B cell (primary cell): ENCODE results near the gene CHCHD2. TPM values are rescaled to one million over a fixed set of nuclear protein-coding genes. Genes with fewer than 3 reads are reported as not detected.

ENCODE experiments used
- ATAC-seq: fragments of 200-7000 bp; cut with Tn5 transposase; one replicate; pipeline ENCODE4 v1.10.0; 2021; ENCODE audit warnings: low read depth, mild to moderate bottlenecking, moderate number of reproducible peaks, moderate library complexity
- CTCF ChIA-PET: fragments of 350-600 bp; sonication (Branson Sonifier 250); formaldehyde crosslinking; loops from one replicate; lab custom pipeline; 2021; ENCODE audit warnings: antibody characterized with exemption, inconsistent platforms; lab: Charles Lee
- POLR2A ChIA-PET: fragments of 350-600 bp; sonication (Branson Sonifier 250); formaldehyde crosslinking; loops from one replicate; lab custom pipeline; 2021; ENCODE audit warnings: antibody characterized with exemption; lab: Charles Lee
- DNase-seq: peaks from one replicate; pipeline ENCODE4 v3.0.0; 2013
- H2AFZ ChIP-seq: 2 replicates; pipeline ENCODE4 v1.6.1; 2012; ENCODE audit warnings: mild to moderate bottlenecking, low read depth, low read length; ENCODE audit not compliant: insufficient read depth, poor library complexity, severe bottlenecking
- H3K27ac ChIP-seq, 2 donors: 1 replicate in 1 of 2; 2 replicates in 1 of 2; pipeline ENCODE4 v1.5.1; 2012 to 2013; ENCODE audit warnings: low read length in 2 of 2, mild to moderate bottlenecking in 2 of 2, moderate library complexity in 1 of 2
- H3K27me3 ChIP-seq, 4 experiments: fragments of 200-600 bp in 1 of 4; sonication (generic) in 1 of 4; replicated peaks in 1 of 4; 1 replicate in 2 of 4; 2 replicates in 2 of 4; pipeline versions ENCODE4 v1.6.1 to v1.7.0; 2013 to 2016; ENCODE audit warnings: low read length in 3 of 4, mild to moderate bottlenecking in 2 of 4, mixed read lengths in 1 of 4, moderate library complexity in 1 of 4; ENCODE audit not compliant: insufficient read depth in 4 of 4, control insufficient read depth in 3 of 4; ENCODE audit errors: control extremely low read depth in 1 of 4
- H3K36me3 ChIP-seq, 2 experiments: replicated peaks in 1 of 2; 1 replicate in 1 of 2; 2 replicates in 1 of 2; pipeline versions ENCODE4 v1.6.1 to v1.7.1; 2013; ENCODE audit warnings: low read length in 1 of 2; ENCODE audit not compliant: insufficient read depth in 2 of 2, control insufficient read depth in 1 of 2; ENCODE audit errors: control extremely low read depth in 1 of 2, extremely low read depth in 1 of 2
- H3K4me1 ChIP-seq, 2 donors: fragments of 200-600 bp in 1 of 2; sonication (generic) in 1 of 2; 1 replicate in 1 of 2; 2 replicates in 1 of 2; pipeline versions ENCODE4 v1.5.1 to v1.6.1; 2013 to 2017; ENCODE audit warnings: low read length in 2 of 2; ENCODE audit not compliant: control insufficient read depth in 2 of 2, insufficient read depth in 2 of 2
- H3K4me2 ChIP-seq: replicated peaks from 2 replicates; pipeline ENCODE3; 2012; ENCODE audit warnings: mild to moderate bottlenecking, low read depth, low read length; ENCODE audit not compliant: poor library complexity, severe bottlenecking
- H3K4me3 ChIP-seq, 5 experiments: fragments of 200-600 bp in 1 of 5; sonication (generic) in 1 of 5; 1 replicate in 3 of 5; 2 replicates in 2 of 5; pipeline versions ENCODE4 v1.5.1 to v1.7.0; 2011 to 2016; ENCODE audit warnings: low read length in 4 of 5, mild to moderate bottlenecking in 4 of 5, low read depth in 2 of 5, control low read depth in 1 of 5, moderate library complexity in 1 of 5; ENCODE audit not compliant: insufficient read depth in 1 of 5; ENCODE audit errors: control extremely low read depth in 1 of 5, extremely low read depth in 1 of 5
- H3K79me2 ChIP-seq: fragments of 200-600 bp; sonication (generic); one replicate; pipeline ENCODE4 v1.6.0; 2016; ENCODE audit warnings: low read length; ENCODE audit not compliant: control insufficient read depth, insufficient read depth
- H3K9ac ChIP-seq: fragments of 200-600 bp; sonication (generic); 2 replicates; pipeline ENCODE4 v1.6.1; 2017; ENCODE audit warnings: mild to moderate bottlenecking, low read length, moderate library complexity
- H3K9me3 ChIP-seq, 3 donors: one replicate each; pipeline versions ENCODE4 v1.6.1 to v1.7.1; 2013; ENCODE audit warnings: low read length in 2 of 3; ENCODE audit not compliant: control insufficient read depth in 2 of 3, insufficient read depth in 1 of 3; ENCODE audit errors: control extremely low read depth in 1 of 3
- H4K20me1 ChIP-seq: 2 replicates; pipeline ENCODE4 v1.6.0; 2012; ENCODE audit warnings: mild to moderate bottlenecking, low read length; ENCODE audit not compliant: insufficient read depth, control insufficient read depth, poor library complexity, severe bottlenecking
- H3K27ac Mint-ChIP-seq: one replicate; pipeline ENCODE4 v1.8.0; 2021; ENCODE audit warnings: mixed read lengths
- H3K27me3 Mint-ChIP-seq: one replicate; pipeline ENCODE4 v1.8.0; 2021; ENCODE audit warnings: mixed read lengths
- H3K4me1 Mint-ChIP-seq: one replicate; pipeline ENCODE4 v1.8.0; 2021; ENCODE audit warnings: mixed read lengths
- H3K4me3 Mint-ChIP-seq: one replicate; pipeline ENCODE4 v1.8.0; 2021; ENCODE audit warnings: mixed read lengths
- H3K9me3 Mint-ChIP-seq: one replicate; pipeline ENCODE4 v1.8.0; 2022; ENCODE audit warnings: mixed read lengths; ENCODE audit not compliant: insufficient read depth
- CTCF ChIP-seq: fragments of 200-600 bp; IDR thresholded peaks from one replicate; pipeline ENCODE4 v1.8.0; 2022; ENCODE audit warnings: antibody characterized with exemption, mild to moderate bottlenecking
- EZH2 ChIP-seq: IDR thresholded peaks from 2 replicates; pipeline ENCODE4 v1.6.1; 2012; ENCODE audit warnings: borderline replicate concordance, low read depth, mild to moderate bottlenecking, moderate library complexity, low read length; ENCODE audit not compliant: insufficient read depth, poor library complexity, severe bottlenecking
- WGBS: methylation state at CpG from one replicate; pipeline ENCODE4 v1.1.5; 2013; ENCODE audit warnings: missing lambda C conversion rate; ENCODE audit not compliant: insufficient coverage; 5-methylcytosine and 5-hydroxymethylcytosine counted together
- intact Hi-C: fragments of 100-400 bp; cut with micrococcal nuclease; formaldehyde crosslinking; loops from one replicate; pipeline ENCODE4 v1.10.0; 2022
- polyA plus RNA-seq: library from polyadenylated mRNA; depleted of rRNA; stranded (reverse); fragments of >200 nt; gene quantifications from 2 replicates; pipeline ENCODE4 v1.2.3, GENCODE V29; 2012
- total RNA-seq, 2 donors: library from RNA; stranded (reverse); fragments of 120-200 nt in 1 of 2; gene quantifications; 1 replicate in 1 of 2; 2 replicates in 1 of 2; pipeline versions ENCODE4 v1.2.3 to v1.2.4, GENCODE V29; 2013 to 2022

Gene CHCHD2
- total and polyA plus RNA-seq, 2 donors (not counting 1 experiment from before 2014, with no cell fraction given) = 166 to 286 TPM

- Histone ChIP-seq H2AFZ (no peak overlapping the region), H4K20me1 (no peaks in the 10 kb centered on the region), H3K79me2 (no peaks in the 10 kb centered on the region), H3K4me2 (no peak overlapping the region), H3K9me3 (no peaks in the 10 kb centered on the region), H3K27ac (no peak overlapping the region), H3K36me3 (peaks cover 0 to 6% of the 10 kb centered on the region in 2 experiments), H3K4me3 (no peak overlapping the region), H3K4me1 (no peaks in the 10 kb centered on the region), H3K9ac (no peak overlapping the region), H3K27me3 (no peaks in the 10 kb centered on the region)
- ChIA-PET CTCF (no interaction called here), POLR2A (no interaction called here)
- 95% methylated on average over 7 of the region's 7 CpGs for WGBS
- Mint-ChIP-seq H3K9me3 (no peaks in the 10 kb centered on the region), H3K27me3 (no peaks in the 10 kb centered on the region), H3K27ac (no peak overlapping the region), H3K4me3 (no peak overlapping the region), H3K4me1 (no peaks in the 10 kb centered on the region)
- DNase-seq (no peak), ATAC-seq (no peak)
- TF ChIP-seq CTCF (no peak), EZH2 (no peak)
- intact Hi-C loops = no loop called here
Measured at GRCh38 chr7:56086761-56087160, 19.5 kb downstream of the CHCHD2 start.

GRCh38 chr7:56083150-56083785 is 23.0 kb downstream of the CHCHD2 start:
- no peaks in the 10 kb centered on the region for H3K4me1 ChIP-seq
- H3K4me3 ChIP-seq = no peak overlapping the region
- Mint-ChIP-seq H3K4me1 (no peaks in the 10 kb centered on the region), H3K27me3 (no peaks in the 10 kb centered on the region), H3K4me3 (no peak overlapping the region), H3K27ac (no peak overlapping the region), H3K9me3 (no peaks in the 10 kb centered on the region)
- no peak overlapping the region for H2AFZ ChIP-seq
- H3K9ac ChIP-seq = no peak overlapping the region
- no peaks in the 10 kb centered on the region for H3K9me3 ChIP-seq
- POLR2A ChIA-PET = interaction anchor here (0.7 kb wide), 1 partner anchor 176 kb away, joined by 3 read pairs; no protein-coding TSS in a partner anchor
- DNase-seq (no peak), ATAC-seq (no peak)
- CTCF ChIA-PET = interaction anchor here (0.5 kb wide), 1 partner anchor 1352 kb away, joined by 3 read pairs; no protein-coding TSS in a partner anchor
- H4K20me1 ChIP-seq = no peaks in the 10 kb centered on the region
- no peak overlapping the region for H3K27ac ChIP-seq
- 92% methylated on average over 13 of the region's 13 CpGs for WGBS
- no peak for TF ChIP-seq EZH2
- no peaks in the 10 kb centered on the region for H3K27me3 ChIP-seq
- no peak overlapping the region for H3K4me2 ChIP-seq
- intact Hi-C loops = no loop called here
- H3K79me2 ChIP-seq = no peaks in the 10 kb centered on the region
- peaks cover 0 to 29% of the 10 kb centered on the region in 2 experiments for H3K36me3 ChIP-seq
